Spleen (tissue), 11 donors: ENCODE results near the gene GNL1. TPM values are rescaled to one million over a fixed set of nuclear protein-coding genes. Genes with fewer than 3 reads are reported as not detected.

Experiments used
- DNase-seq: peaks from one replicate; pipeline ENCODE4 v3.0.0-alpha.2; 2020
- H3K27ac ChIP-seq, 8 donors: fragments of 200-600 bp; sonication (generic) in 7 of 8; 1 replicate in 4 of 8; 2 replicates in 4 of 8; pipeline versions ENCODE4 v1.5.0 to v1.8.0; 2016 to 2021; ENCODE audit warnings: inconsistent platforms in 4 of 8, mild to moderate bottlenecking in 4 of 8, moderate library complexity in 1 of 8
- H3K27me3 ChIP-seq, 7 donors: fragments of 200-600 bp; sonication (generic) in 6 of 7; replicated peaks in 1 of 7; 1 replicate in 4 of 7; 2 replicates in 3 of 7; pipeline versions ENCODE4 v1.5.0 to v1.8.0; 2016 to 2021; ENCODE audit warnings: inconsistent platforms in 3 of 7, mild to moderate bottlenecking in 1 of 7
- H3K36me3 ChIP-seq, 6 donors: fragments of 200-600 bp; sonication (generic) in 5 of 6; 1 replicate in 4 of 6; 2 replicates in 2 of 6; pipeline versions ENCODE4 v1.5.0 to v1.8.0; 2016 to 2021; ENCODE audit warnings: inconsistent platforms in 2 of 6
- H3K4me1 ChIP-seq, 6 donors: fragments of 200-600 bp; sonication (generic) in 5 of 6; 1 replicate in 3 of 6; 2 replicates in 3 of 6; pipeline versions ENCODE4 v1.5.0 to v1.8.0; 2016 to 2021; ENCODE audit warnings: inconsistent platforms in 3 of 6
- H3K4me3 ChIP-seq, 8 donors: fragments of 200-600 bp; sonication (generic) in 7 of 8; 1 replicate in 4 of 8; 2 replicates in 4 of 8; pipeline versions ENCODE4 v1.5.0 to v1.8.0; 2016 to 2021; ENCODE audit warnings: inconsistent platforms in 4 of 8, mild to moderate bottlenecking in 4 of 8, moderate library complexity in 2 of 8
- H3K9me3 ChIP-seq, 8 donors: fragments of 200-600 bp; sonication (generic) in 7 of 8; 1 replicate in 4 of 8; 2 replicates in 4 of 8; pipeline versions ENCODE4 v1.5.0 to v1.8.0; 2016 to 2021; ENCODE audit warnings: inconsistent platforms in 4 of 8
- CTCF ChIP-seq, 11 experiments: fragments of 200-600 bp in 7 of 11; fragments of 450-650 bp in 4 of 11; sonication (generic) in 4 of 11; IDR thresholded peaks in 8 of 11; conservative IDR thresholded peaks in 3 of 11; 1 replicate in 7 of 11; 2 replicates in 4 of 11; pipeline versions ENCODE4 v1.4.0 to v1.8.0; 2016 to 2021; ENCODE audit warnings: antibody characterized with exemption in 11 of 11, inconsistent platforms in 4 of 11, mild to moderate bottlenecking in 1 of 11
- POLR2A ChIP-seq, 3 donors: fragments of 450-650 bp; IDR thresholded peaks; one replicate each; pipeline ENCODE4 v1.5.1; 2017; ENCODE audit warnings: antibody characterized with exemption in 3 of 3, mild to moderate bottlenecking in 1 of 3
- POLR2AphosphoS5 ChIP-seq, 3 donors: sonication (generic); formaldehyde crosslinking; IDR thresholded peaks; one replicate each; pipeline ENCODE4 v1.5.1; 2017; ENCODE audit warnings: antibody characterized with exemption in 3 of 3
- WGBS, 5 donors: extraction: QIAGEN DNeasy Blood & Tissue Kit in 3 of 5; methylation state at CpG; one replicate each; pipeline versions ENCODE4 v1.1.5 to v1.1.7; 2013 to 2018; 5-methylcytosine and 5-hydroxymethylcytosine counted together
- intact Hi-C: fragments of 100-400 bp; cut with DNase I; formaldehyde crosslinking; loops from one replicate; pipeline ENCODE4 v1.15.0; 2023; ENCODE audit warnings: low total_unique reads
- polyA plus RNA-seq, 3 donors: library from polyadenylated mRNA; stranded (reverse); fragments of 200-250 nt; gene quantifications; one replicate each; pipeline ENCODE4 v1.2.1, GENCODE V29; 2013
- total RNA-seq, 7 donors: library from RNA; depleted of rRNA in 3 of 7; stranded (reverse); fragments of >200 nt in 3 of 7; fragmentation: NEBNext Ultra II Directional in 4 of 7; extraction: Animal tissue kit (Norgen Biotek cat#: 25700) in 4 of 7; gene quantifications; one replicate each; pipeline versions ENCODE4 v1.1.0 to v1.2.1, GENCODE V29; 2016 to 2021
- donor health status: healthy with polysubstance abuse.
- donor health status: DM: no; HTN: no; CAD: no; lungs with moderate emphysema.
- donor health status: DM: no; HTN: no; CAD: no.
- donor health status: Bipolar disorder and iron deficiency.
- donor health status: healthy.
- donor health status: DM: no; HTN: no; CAD: no.
- donor health status: DM: yes; HTN: yes; CAD: no.

Gene GNL1
- total and polyA plus RNA-seq, 10 donors: 28.0 to 84.6 (median 50.6) TPM

- Histone ChIP-seq H3K4me1 (peaks cover 28 to 68% (median 51%) of the 10 kb centered on the region in 6 donors), H3K27ac (no peak overlapping the region), H3K36me3 (peaks cover 6 to 41% (median 16%) of the 10 kb centered on the region in 6 donors), H3K9me3 (no peaks in the 10 kb centered on the region), H3K27me3 (no peaks in the 10 kb centered on the region), H3K4me3 (peak overlapping the region in 1 of 8 donors; percentile 94)
- intact Hi-C loops: no loop called here
- 54 to 68% (median 62%) methylated on average over 4 of the region's 4 CpGs for WGBS, 5 donors
- no peak for TF ChIP-seq POLR2A (IDR thresholded peaks at IDR 0.05)
- TF ChIP-seq CTCF (IDR thresholded peaks at IDR 0.05 in 8 of 11, conservative IDR thresholded peaks at IDR 0.05 in 3 of 11): no peak
- TF ChIP-seq POLR2AphosphoS5 (IDR thresholded peaks at IDR 0.05): no peak
- DNase-seq: no peak
Observed at GRCh38 chr6:30573113-30573512, 16.8 kb upstream of the GNL1 start.

GRCh38 chr6:30572148-30572547 is 15.9 kb upstream of the GNL1 start:
- Histone ChIP-seq H3K4me1 (peaks cover 28 to 68% (median 51%) of the 10 kb centered on the region in 6 donors), H3K9me3 (no peaks in the 10 kb centered on the region), H3K27me3 (no peaks in the 10 kb centered on the region), H3K36me3 (peaks cover 0 to 32% (median 7%) of the 10 kb centered on the region in 6 donors), H3K4me3 (peak overlapping the region in 7 of 8 donors; percentile 65 to 94 (median 85)), H3K27ac (peak overlapping the region in 6 of 8 donors; percentile 90 to 96 (median 92))
- TF ChIP-seq CTCF (IDR thresholded peaks at IDR 0.05 in 8 of 11, conservative IDR thresholded peaks at IDR 0.05 in 3 of 11) (no peak), POLR2AphosphoS5 (IDR thresholded peaks at IDR 0.05) (no peak), POLR2A (IDR thresholded peaks at IDR 0.05) (no peak)
- intact Hi-C loops: no loop called here
- no peak for DNase-seq

DNA sequence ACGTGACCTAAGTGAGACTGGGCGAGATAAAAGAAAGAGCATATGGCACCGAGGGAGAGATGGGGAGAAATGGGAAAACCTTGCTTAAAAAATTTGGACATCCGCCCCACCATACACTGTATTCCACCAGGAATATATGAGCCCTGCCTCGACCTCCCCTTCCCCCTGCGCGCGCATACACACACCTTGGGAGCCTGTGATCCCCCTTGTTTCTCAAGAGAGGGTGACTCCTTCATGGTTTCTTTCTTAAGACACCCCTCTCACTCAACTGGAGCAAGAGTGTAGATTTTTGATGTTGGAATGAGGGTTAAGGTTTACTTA is 15.4 kb upstream of the GNL1 start:
- Histone ChIP-seq H3K27ac (peak overlapping the region; percentile 81 to 96 (median 91)), H3K4me1 (peaks cover 28 to 67% (median 51%) of the 10 kb centered on the region in 6 donors), H3K27me3 (no peaks in the 10 kb centered on the region), H3K9me3 (no peaks in the 10 kb centered on the region), H3K4me3 (peak overlapping the region; percentile 65 to 94 (median 83)), H3K36me3 (peaks cover 0 to 27% (median 3%) of the 10 kb centered on the region in 6 donors)
- no peak for DNase-seq
- TF ChIP-seq CTCF (IDR thresholded peaks at IDR 0.05 in 8 of 11, conservative IDR thresholded peaks at IDR 0.05 in 3 of 11): no peak
- TF ChIP-seq POLR2AphosphoS5 (IDR thresholded peaks at IDR 0.05): no peak
- TF ChIP-seq POLR2A (IDR thresholded peaks at IDR 0.05): no peak
- 0 to 2% (median 1%) methylated on average over 8 of the region's 8 CpGs for WGBS, 5 donors
- intact Hi-C loops: no loop called here

DNA sequence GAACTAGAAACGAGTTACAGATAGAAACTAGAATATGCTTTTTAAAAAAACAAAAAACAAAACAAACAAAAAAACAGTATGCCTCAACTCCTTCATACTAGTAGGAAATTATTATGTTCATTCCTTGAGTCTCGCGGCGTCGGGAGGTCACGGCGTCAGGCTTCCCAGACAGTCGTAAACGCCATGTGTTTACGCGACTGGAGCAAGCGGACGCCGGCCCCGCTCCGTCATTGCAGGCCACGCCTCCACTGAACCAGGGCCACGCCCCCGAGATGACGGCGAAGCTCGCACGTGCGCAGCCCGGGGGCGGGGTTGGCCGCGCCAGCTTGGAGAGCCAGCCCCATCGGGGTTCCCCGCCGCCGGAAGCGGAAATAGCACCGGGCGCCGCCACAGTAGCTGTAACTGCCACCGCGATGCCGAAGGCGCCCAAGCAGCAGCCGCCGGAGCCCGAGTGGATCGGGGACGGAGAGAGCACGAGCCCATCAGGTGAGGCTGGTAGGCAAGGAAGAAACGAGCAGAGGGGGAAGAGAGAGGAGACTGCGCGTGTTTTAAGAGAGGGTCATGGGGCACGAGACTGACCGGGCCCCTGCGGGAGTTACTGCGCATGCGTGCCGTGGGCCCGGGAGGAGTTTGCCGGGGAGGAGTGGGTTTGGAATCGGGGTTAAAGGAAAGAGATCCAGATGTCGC is 14.9 kb upstream of the GNL1 start, which contains the start of gene ABCF1:
Gene ABCF1 (plus strand): TSS at position 368 of the 687 bp plus-strand sequence. CDS start 46 bp downstream, at position 414.
- H3K4me1 ChIP-seq: peaks cover 28 to 62% (median 51%) of the 10 kb centered on the region in 6 donors
- intact Hi-C loops: no loop called here
- peak within 1 kb of the TSS; percentile 65 to 94 (median 83) for H3K4me3 ChIP-seq
- DNase-seq: peak; percentile 100
- H3K27me3 ChIP-seq: no peaks in the 10 kb centered on the region
- H3K36me3 ChIP-seq: peaks cover 0 to 22% (median 0%) of the 10 kb centered on the region in 6 donors
- H3K27ac ChIP-seq: peak within 1 kb of the TSS; percentile 81 to 96 (median 91)
- TF ChIP-seq POLR2A (IDR thresholded peaks at IDR 0.05) (peak in 2 of 3 donors; percentile 28 to 55), POLR2AphosphoS5 (IDR thresholded peaks at IDR 0.05) (peak; percentile 92 to 97 (median 94)), CTCF (IDR thresholded peaks at IDR 0.05 in 8 of 11, conservative IDR thresholded peaks at IDR 0.05 in 3 of 11) (no peak)
- 0 to 1% (median 0%) methylated on average over 43 to 59 of the region's 59 CpGs for WGBS, 5 donors
- H3K9me3 ChIP-seq: no peaks in the 10 kb centered on the region
